Testis (tissue), 3 donors: Measurements from ENCODE around the gene IZUMO2. TPM values are rescaled to one million over a fixed set of nuclear protein-coding genes. Genes with fewer than 3 reads are reported as not detected.

ENCODE experiments used
- DNase-seq: peaks from one replicate; pipeline ENCODE4 v3.0.0-alpha.2; 2019
- H3K27ac ChIP-seq, 2 donors: fragments of 200-600 bp; sonication (generic); one replicate each; pipeline ENCODE4 v1.5.1; 2019
- H3K27me3 ChIP-seq: fragments of 200-600 bp; sonication (generic); one replicate; pipeline ENCODE4 v1.5.1; 2019
- H3K36me3 ChIP-seq: fragments of 200-600 bp; sonication (generic); one replicate; pipeline ENCODE4 v1.5.1; 2017; ENCODE audit warnings: low read depth; ENCODE audit errors: missing control alignments
- H3K4me1 ChIP-seq: fragments of 200-600 bp; sonication (generic); one replicate; pipeline ENCODE4 v1.5.1; 2019
- H3K4me3 ChIP-seq, 2 donors: fragments of 200-600 bp; sonication (generic); one replicate each; pipeline ENCODE4 v1.5.1; 2017 to 2019
- H3K9me3 ChIP-seq: fragments of 200-600 bp; sonication (generic); one replicate; pipeline ENCODE4 v1.5.1; 2017
- CTCF ChIP-seq, 3 experiments: fragments of 450-650 bp in 2 of 3; fragments of 200-600 bp in 1 of 3; sonication (generic) in 1 of 3; IDR thresholded peaks; one replicate each; pipeline ENCODE4 v1.5.1; 2016 to 2019; ENCODE audit warnings: antibody characterized with exemption in 3 of 3, mild to moderate bottlenecking in 2 of 3, moderate library complexity in 1 of 3
- POLR2A ChIP-seq: fragments of 450-650 bp; IDR thresholded peaks from one replicate; pipeline ENCODE4 v1.6.1; 2017; ENCODE audit warnings: antibody characterized with exemption, mild to moderate bottlenecking, moderate library complexity
- WGBS, 2 donors: methylation state at CpG; one replicate each; pipeline ENCODE4 v1.1.5; 2018; 5-methylcytosine and 5-hydroxymethylcytosine counted together
- intact Hi-C: fragments of 100-400 bp; cut with DNase I; formaldehyde crosslinking; loops from one replicate; pipeline ENCODE4 v1.15.1; 2023; ENCODE audit warnings: low total_unique reads
- polyA plus RNA-seq: library from polyadenylated mRNA; stranded (reverse); fragments of 350-450 nt; fragmentation: Illumina TruSeq; extraction: RNeasy Lipid Tissue Mini Kit (QIAGEN cat#74804); gene quantifications from one replicate; pipeline ENCODE4 v1.2.3, GENCODE V29; 2014; ENCODE audit warnings: low read depth, low replicate concordance; ENCODE audit not compliant: insufficient read depth
- total RNA-seq, 2 donors: library from RNA; depleted of rRNA; stranded (reverse); fragments of >200 nt; gene quantifications; one replicate each; pipeline ENCODE4 v1.2.3, GENCODE V29; 2016

The IZUMO2 gene
- total and polyA plus RNA-seq, 3 donors from 2014 or later = 18.0 to 56.1 (median 37.3) TPM

DNA sequence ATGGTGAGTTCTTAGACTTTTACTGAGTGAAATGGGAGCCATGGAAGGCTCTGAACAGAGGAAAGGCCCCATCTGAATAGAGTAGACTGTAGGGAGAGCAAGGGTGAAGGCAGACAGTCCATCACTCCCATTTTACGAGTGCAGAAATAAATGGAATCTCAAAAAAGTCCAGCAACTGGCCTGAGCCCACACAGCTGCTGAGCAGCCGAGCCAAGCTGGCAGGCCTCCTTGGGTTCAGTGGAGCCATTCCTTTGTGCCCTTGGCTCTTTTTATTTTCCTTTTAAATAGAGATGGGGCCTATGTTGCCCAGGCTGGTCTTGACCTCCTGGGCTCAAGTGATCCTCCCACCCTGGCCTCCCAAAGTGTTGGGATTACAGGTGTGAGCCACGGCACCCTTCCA is 39.3 kb upstream of the IZUMO2 start:
- TF ChIP-seq CTCF (IDR thresholded peaks at IDR 0.05) (no peak), POLR2A (no peak)
- 83 to 92% methylated on average over 3 of the region's 3 CpGs for WGBS, 2 donors
- DNase-seq = no peak
- Histone ChIP-seq H3K27ac (no peak overlapping the region), H3K4me1 (peaks cover 10% of the 10 kb centered on the region), H3K4me3 (no peak overlapping the region), H3K36me3 (no peaks in the 10 kb centered on the region), H3K9me3 (no peaks in the 10 kb centered on the region), H3K27me3 (no peaks in the 10 kb centered on the region)
- intact Hi-C loops = no loop called here

DNA sequence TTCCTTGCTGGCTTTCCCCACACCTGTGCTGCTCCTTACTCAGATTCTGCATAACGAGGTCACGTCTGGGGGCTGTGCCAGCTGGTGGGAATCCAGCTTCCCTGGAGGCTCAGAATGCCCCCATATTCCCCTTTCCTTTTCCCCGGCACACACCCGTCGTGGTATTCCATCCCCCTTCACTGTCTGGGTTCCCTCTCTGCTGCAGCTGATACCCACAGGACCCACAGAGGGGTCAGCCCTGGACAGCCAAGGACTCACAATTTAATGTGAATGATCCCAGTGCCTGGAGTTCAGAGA is 36.1 kb upstream of the IZUMO2 start:
- H3K36me3 ChIP-seq = no peaks in the 10 kb centered on the region
- no peak overlapping the region for H3K27ac ChIP-seq
- TF ChIP-seq CTCF (IDR thresholded peaks at IDR 0.05) (no peak), POLR2A (no peak)
- intact Hi-C loops = no loop called here
- DNase-seq = no peak
- no peak overlapping the region for H3K4me3 ChIP-seq
- WGBS, 2 donors = 15 to 18% methylated on average over 5 of the region's 5 CpGs
- H3K9me3 ChIP-seq = no peaks in the 10 kb centered on the region
- no peaks in the 10 kb centered on the region for H3K27me3 ChIP-seq
- H3K4me1 ChIP-seq = peaks cover 10% of the 10 kb centered on the region

GRCh38 chr19:50198431-50199258 is 35.6 kb upstream of the IZUMO2 start:
- H3K27ac ChIP-seq = no peak overlapping the region
- no peak for DNase-seq

GRCh38 chr19:50197348-50197747 is 34.3 kb upstream of the IZUMO2 start:
- H3K27me3 ChIP-seq = no peaks in the 10 kb centered on the region
- no peak overlapping the region for H3K27ac ChIP-seq
- no peak for DNase-seq
- TF ChIP-seq CTCF (IDR thresholded peaks at IDR 0.05) = no peak
- H3K9me3 ChIP-seq = no peaks in the 10 kb centered on the region
- WGBS, 2 donors = 75 to 76% methylated on average over 3 of the region's 3 CpGs
- no peak overlapping the region for H3K4me3 ChIP-seq
- intact Hi-C loops = no loop called here
- peaks cover 10% of the 10 kb centered on the region for H3K4me1 ChIP-seq
- H3K36me3 ChIP-seq = no peaks in the 10 kb centered on the region

More at GRCh38 chr19:50198431-50199258, 35.6 kb upstream of the IZUMO2 start:
- H3K27me3 ChIP-seq = no peaks in the 10 kb centered on the region
- H3K9me3 ChIP-seq = no peaks in the 10 kb centered on the region
- no peak overlapping the region for H3K4me3 ChIP-seq
- H3K4me1 ChIP-seq = peaks cover 10% of the 10 kb centered on the region
- no peaks in the 10 kb centered on the region for H3K36me3 ChIP-seq
- 34 to 44% methylated on average over 6 to 7 of the region's 7 CpGs for WGBS, 2 donors
- intact Hi-C loops = no loop called here
- TF ChIP-seq CTCF (IDR thresholded peaks at IDR 0.05) (no peak), POLR2A (no peak)
